ENCODE data around the gene CCDC102A. TPM values are rescaled to one million over a fixed set of nuclear protein-coding genes. Genes with fewer than 3 reads are reported as not detected.

CCDC102A gene
- total RNA-seq, 2 experiments from 2014 or later, result 17.2 to 18.5 TPM

DNA sequence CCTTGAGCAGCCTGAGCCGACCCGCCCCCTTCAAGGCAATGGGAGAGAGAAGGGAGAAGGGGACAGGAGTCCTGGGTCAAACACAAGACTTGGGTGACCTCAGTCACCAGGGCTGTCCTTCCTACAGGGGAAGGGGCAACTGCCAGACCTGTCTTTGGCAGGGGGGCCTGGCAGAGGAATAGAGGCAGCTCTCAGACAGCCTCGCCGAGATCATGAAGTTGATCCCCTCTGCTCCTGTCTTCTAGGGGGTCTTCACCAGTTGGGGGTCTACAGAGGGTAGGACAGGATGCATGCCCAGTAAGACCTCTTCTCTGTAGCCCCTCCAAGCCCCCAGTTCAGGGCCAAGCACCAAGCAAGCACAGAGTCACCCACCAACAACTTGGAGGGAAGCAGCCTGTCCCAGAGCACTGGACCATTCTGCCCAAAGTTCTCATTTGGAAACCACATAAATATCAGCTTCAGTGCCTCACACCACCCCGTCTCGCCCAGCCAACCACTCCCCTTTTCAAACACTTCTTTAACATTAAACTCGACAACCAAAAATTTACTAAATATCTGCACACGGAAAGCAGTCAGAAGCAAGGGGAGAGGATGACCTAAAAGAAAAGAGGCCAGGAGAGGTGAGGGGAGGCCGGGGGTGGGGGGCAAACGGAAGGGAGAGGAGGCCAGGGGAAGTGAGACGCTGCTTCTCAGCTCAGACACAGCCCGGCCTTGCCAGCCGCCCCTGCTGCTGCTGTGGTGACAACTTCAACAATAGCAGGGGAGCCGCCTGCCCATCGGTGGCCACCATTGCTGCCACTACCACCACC is 57.8 kb downstream of the CCDC102A start:
- POLR2A ChIA-PET, result interaction anchor here (0.6 kb wide), 1 partner anchor 104 kb away, joined by 3 read pairs; no protein-coding TSS in a partner anchor
- CTCF ChIA-PET, result no interaction called here

DNA sequence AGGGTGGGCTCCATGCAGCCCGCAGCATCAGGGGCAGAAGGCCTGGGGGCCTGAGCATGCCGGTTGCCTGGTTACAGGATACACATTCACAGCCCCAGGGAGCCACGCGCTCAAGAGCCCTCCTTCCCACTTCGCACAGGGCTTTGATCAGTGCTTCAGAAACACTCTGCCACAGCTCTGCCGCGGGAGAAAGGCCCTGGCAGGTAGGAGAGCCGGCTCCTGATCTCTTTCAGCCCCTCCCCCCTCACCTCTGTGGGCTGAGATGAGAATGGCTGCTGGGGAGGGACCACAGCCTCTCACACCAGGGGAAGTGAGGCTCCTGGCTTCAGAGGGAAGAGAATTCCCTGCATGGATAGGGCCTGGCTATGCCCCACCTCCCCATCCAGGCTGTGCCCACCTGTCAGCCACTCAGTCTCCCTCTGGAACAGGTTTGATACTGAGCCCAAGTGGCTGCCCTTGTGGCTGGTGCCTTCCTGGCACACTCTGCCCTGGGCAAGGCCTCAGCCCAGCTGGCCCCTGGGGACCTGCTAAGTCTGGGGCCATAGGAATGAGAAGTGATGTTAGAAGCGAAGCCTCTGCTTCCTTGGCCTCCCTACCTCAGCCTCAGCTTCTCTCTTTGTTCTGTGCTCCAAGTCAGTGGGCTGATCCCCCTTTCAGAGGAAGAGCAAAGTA is 58.7 kb downstream of the CCDC102A start:
- CTCF ChIA-PET, result interaction anchor here (0.7 kb wide), 1 partner anchor 42 kb away, joined by 4 read pairs; no protein-coding TSS in a partner anchor
- POLR2A ChIA-PET, result no interaction called here

DNA sequence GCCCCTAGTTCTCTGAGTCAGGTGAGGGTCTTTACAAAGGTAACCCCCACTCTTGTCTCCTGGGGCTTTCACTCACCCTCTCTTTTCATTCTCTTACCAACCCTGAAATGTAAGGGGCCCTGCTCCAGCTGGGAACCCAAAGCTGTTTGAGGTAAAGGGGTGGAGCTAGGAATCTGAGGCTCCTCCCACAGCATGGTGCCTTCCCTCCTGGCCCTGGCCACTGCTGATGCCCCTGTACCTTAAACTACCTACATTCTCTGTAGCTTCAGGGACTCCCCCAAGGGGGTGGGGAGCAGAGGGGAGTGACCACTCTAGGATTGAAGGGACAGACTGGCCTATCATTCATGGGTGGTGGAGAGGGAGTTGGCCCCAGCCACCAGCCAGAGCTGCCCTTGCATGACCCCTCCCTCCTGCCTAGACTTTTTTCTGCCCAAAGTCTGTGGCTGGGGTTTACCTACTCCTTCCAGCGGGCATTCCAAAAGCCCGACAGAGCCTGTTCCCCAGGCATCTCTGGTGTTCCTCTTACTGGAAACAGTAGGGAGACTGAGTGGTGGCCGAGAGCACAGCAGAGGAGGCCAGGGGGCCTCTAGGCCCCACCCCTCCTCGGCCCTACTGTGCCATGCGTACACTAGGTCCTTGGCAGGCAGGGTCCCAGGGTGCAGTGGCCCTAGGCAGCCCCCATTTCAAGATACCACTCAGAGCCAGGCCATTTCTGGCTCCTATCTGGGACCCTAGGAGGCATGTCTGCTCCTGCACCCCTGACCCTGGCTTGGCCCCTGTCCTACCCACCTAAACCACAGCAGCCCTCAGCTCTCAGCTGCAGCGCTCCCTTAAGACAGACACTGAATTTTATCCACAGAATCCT is 59.6 kb downstream of the CCDC102A start:
- ChIA-PET POLR2A (no interaction called here), CTCF (interaction anchor here (0.7 to 3.1 kb wide), 4 partner anchors 14 to 95 kb away, joined by 3 to 20 read pairs (median 11); partner anchors contain the start of gene POLR2C)

DNA sequence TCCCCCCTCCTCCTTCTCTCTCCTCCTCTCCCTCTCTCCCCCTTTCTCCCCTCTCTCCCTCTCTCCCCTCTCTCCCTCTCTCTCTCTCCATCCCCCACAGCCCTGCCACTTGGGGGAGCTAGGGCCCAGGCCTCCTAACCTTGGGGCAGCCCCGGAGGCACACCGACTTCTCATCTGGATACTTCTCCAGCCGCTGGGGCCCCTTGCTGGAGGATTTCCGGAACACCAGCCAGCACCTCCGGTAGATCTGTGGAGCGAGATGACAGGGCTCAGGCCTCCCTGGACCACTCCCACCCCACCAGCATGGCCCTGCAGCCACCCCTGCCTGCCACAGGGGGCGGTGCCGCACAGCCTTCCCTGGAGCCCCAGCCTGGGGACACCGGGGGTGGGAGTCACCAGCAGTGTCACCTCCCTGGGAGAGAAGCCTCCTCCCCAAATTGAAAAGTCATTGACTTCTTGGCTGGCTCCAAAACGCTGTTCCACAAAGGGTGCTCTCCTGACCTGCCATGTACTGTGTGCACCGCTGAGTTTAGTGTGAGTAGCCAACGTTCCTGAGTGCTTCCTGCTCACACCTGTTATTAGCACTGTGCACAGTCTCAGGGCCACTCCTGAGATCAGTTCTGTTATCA is 60.5 kb downstream of the CCDC102A start:
- ChIA-PET POLR2A (interaction anchor here (0.6 kb wide), 1 partner anchor 16 kb away, joined by 4 read pairs; no protein-coding TSS in a partner anchor), CTCF (interaction anchor here (0.7 to 3.1 kb wide), 10 partner anchors 11 to 109 kb away, joined by 3 to 20 read pairs (median 4); partner anchors contain the start of gene POLR2C)

- POLR2A ChIA-PET, result interaction anchor here (0.6 kb wide), 1 partner anchor 15 kb away, joined by 4 read pairs; no protein-coding TSS in a partner anchor
Measured at GRCh38 chr16:57474671-57475661, 61.4 kb downstream of the CCDC102A start.

DNA sequence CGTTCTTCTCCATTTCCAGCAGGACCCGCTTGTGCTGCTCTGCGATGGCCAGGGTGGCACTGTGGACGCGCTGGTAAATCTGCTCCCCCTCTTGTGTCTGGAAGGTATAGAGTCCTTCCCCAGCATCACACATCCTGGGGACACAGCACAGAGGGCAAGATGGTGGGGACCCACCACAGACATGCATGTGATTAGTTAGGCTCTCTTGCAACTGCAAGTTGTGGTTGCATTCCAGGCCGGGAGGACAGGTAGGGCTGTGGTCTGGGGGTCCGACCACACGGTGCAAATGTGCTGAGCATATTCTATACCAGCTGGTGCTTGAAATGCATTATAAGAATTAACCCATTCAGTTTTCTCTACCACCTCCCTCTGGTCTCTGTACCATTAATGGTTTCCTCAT is 62.5 kb downstream of the CCDC102A start:
- ChIA-PET CTCF (interaction anchor here (0.7 to 3.1 kb wide), 4 partner anchors 8 to 283 kb away, joined by 3 to 18 read pairs (median 3); partner anchors contain the start of gene POLR2C), POLR2A (interaction anchor here (1.3 kb wide), 1 partner anchor 12 kb away, joined by 4 read pairs; the partner anchor contains the start of gene POLR2C)

More at GRCh38 chr16:57474671-57475661, 61.4 kb downstream of the CCDC102A start:
- CTCF ChIA-PET, result interaction anchor here (0.7 to 3.1 kb wide), 10 partner anchors 10 to 110 kb away, joined by 3 to 20 read pairs (median 4); partner anchors contain the start of gene POLR2C

DNA sequence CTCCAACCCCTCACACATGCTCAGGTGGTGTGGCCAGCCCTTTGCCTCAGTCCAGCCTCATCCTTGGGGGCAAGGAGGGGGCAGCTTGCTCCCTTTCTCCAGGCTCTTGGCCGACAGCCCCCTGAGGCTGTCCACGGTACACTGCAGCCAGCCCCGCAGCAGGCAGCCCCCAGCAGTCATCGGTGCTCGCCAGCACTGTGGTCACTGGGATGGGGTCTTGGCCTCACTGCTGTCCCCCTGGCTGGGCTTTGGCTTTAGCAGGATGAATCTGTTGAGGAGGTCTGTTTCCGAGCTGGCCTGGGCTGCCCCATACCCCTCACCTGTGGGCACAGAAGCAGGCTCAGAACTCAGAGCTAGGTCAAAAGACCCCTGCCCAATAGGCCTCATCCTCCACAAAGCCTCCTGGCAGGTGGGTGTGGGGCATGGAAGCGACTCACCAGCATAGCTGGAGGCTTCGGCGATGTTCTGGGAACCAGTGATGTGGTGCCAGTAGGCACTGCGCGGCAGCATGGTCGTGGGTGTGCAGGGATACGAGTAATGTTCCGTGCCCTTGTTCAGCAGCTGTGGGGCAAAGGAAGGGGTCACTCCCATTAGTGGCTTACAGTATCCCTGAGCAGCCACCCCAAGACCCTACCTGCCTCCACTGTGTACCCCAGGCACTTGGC is 63.1 kb downstream of the CCDC102A start:
- ChIA-PET POLR2A (interaction anchor here (0.9 to 1.3 kb wide), 3 partner anchors 11 to 46 kb away, joined by 3 to 4 read pairs (median 3); partner anchors contain the start of genes CIAPIN1, COQ9 and POLR2C), CTCF (interaction anchor here (0.7 to 1.2 kb wide), 3 partner anchors 8 to 284 kb away, joined by 3 read pairs; no protein-coding TSS in a partner anchor)

DNA sequence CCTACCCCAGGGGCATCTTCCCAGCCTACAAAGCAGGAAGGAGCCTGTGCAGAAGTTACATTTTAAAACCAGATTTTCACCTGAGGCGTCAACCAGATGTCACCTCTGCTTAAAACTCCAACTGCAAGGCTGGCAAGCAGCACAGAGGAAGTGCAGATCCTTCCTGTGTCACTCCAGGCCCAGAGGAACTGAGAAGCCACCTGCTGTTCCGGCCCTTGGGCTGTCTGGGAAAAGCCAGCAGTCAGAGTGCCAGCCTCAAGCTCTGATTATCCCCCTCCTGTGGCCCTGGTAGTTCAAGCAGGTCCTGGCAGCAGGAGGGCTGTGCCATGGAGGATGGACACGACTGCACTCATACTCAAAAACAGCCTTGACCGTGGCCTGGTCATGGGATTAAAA is 63.7 kb downstream of the CCDC102A start:
- POLR2A ChIA-PET, result interaction anchor here (0.9 to 1.3 kb wide), 3 partner anchors 11 to 47 kb away, joined by 3 to 4 read pairs (median 3); partner anchors contain the start of genes CIAPIN1, COQ9 and POLR2C
- CTCF ChIA-PET, result interaction anchor here (1.0 kb wide), 1 partner anchor 11 kb away, joined by 3 read pairs; no protein-coding TSS in a partner anchor

DNA sequence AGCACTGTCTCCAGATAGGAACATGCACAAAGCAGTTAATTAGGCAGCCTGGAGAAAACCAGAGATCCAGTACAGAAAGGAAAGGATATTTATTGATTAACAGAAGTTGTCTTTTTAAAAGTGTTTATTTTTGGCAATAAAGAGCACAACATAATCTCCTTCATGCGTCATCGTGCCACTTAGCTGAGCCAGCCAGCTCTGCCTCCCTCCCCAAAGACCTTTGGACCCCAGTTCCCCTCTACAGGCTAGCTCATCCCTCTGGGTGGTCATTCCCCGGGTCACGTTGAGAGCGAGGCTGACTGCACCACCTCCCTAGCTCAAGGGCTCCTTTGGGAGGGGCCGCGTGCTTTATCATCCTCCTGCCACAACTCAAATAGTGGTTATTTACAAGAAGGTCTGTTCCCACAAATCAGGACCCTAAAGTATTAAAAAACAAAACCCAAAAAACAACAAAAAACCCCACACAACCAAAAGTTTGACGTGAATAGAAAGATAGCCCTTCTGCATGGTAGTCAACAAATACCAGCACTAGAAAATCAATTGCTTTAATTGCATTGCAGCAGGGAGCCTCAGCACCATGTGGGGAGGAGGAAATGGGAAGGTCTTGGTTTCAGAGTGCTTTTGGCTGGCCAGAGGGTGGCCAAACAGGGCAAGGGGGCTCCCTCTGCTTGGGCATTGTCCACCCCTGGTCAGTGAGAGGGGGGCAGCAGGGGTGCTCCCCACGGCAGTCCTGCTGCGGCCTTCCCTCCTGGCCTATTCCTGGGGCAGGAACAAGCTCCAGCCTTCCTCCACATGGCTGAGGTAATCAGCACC is 64.3 kb downstream of the CCDC102A start:
- POLR2A ChIA-PET, result interaction anchor here (0.9 to 1.3 kb wide), 2 partner anchors 25 to 48 kb away, joined by 3 read pairs; partner anchors contain the start of genes CIAPIN1 and COQ9
- CTCF ChIA-PET, result interaction anchor here (1.8 kb wide), 1 partner anchor 10 kb away, joined by 5 read pairs; the partner anchor contains the start of gene POLR2C

DNA sequence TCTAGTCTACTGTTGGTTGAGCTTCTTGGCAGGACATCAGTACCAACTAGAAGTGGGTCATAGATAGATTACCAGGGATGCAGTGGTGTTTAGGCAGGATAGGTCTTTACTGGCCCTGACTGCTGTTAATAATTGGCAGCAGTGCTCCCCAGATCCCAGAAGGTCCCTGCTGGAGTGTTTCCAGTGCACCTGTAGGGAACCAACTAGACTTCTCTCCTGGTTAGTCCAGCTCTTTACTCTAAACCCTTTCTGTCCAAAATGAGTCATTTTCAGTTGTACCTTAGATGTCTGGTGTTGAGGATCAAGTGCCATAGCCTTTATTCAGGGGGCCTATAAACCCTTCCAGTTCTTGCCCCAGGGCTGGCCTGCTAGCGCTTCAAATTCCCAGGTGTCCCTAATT is 65.2 kb downstream of the CCDC102A start:
- POLR2A ChIA-PET, result no interaction called here

DNA sequence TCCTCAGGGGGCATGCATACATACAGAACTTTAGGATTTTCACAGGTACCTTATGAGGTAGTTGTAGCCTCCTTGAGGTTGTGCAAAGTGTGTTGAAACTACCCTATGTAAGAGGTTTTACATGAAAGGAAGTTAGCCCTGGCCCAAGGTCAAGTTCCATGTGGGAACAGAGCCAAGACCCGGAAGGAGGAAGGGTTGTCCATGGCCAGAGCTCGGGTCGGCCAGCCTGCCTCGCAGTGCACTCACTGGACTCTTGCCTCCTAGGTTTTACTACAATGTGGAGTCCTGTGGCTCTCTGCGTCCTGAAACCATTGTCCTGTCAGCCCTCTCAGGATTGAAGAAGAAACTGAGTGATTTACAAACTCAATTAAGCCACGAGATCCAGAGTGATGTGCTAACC is 65.7 kb downstream of the CCDC102A start:
- CTCF ChIA-PET, result interaction anchor here (0.8 to 1.8 kb wide), 2 partner anchors 9 to 38 kb away, joined by 3 to 5 read pairs; partner anchors contain the start of gene POLR2C

More for the DNA sequence above, 65.2 kb downstream of the CCDC102A start:
- CTCF ChIA-PET, result interaction anchor here (0.8 to 1.8 kb wide), 2 partner anchors 9 to 37 kb away, joined by 3 to 5 read pairs; partner anchors contain the start of gene POLR2C

DNA sequence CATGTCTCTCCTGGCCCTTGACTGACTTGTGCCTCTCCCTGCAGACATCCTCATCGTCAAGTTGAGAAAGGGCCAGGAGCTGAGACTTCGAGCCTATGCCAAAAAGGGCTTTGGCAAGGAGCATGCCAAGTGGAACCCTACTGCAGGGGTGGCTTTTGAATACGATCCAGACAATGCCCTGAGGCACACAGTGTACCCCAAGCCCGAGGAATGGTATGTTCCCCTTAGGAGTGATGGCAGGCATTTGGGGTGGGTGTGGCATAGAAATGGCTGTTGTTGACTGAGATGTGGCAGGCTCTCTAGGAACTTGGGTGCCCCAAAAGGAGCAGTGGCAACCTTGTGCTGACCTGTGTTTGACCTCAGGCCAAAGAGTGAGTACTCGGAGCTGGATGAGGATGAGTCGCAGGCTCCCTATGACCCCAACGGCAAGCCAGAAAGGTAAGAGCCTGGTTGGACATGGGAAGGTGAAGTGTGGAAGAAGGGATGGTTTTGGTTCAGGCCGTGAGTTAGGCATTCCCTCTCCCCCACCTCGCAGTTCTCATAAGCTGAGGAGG is 66.4 kb downstream of the CCDC102A start:
- POLR2A ChIA-PET, result no interaction called here
- CTCF ChIA-PET, result no interaction called here

More for the DNA sequence above, 65.7 kb downstream of the CCDC102A start:
- POLR2A ChIA-PET, result no interaction called here

DNA sequence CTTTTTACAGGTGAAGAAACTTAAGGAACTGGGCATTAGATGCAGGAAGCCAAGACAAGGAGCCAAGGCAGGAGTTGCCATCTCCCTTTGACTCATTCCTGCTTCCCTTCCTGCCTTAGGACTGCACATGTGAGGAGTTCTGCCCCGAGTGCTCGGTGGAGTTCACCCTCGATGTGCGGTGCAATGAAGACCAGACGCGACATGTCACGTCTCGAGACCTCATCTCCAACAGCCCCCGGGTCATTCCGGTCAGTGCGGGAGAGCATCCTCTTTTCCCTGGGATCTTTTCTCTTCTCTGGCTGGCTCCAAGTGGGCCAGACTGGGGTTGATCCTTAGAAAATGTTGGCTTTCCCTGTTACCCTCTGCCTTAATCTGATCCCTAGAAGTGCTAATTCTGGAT is 67.3 kb downstream of the CCDC102A start:
- CTCF ChIA-PET, result interaction anchor here (2.1 kb wide), 1 partner anchor 50 kb away, joined by 6 read pairs; no protein-coding TSS in a partner anchor
- POLR2A ChIA-PET, result no interaction called here

- ChIA-PET POLR2A (no interaction called here), CTCF (interaction anchor here (2.1 kb wide), 1 partner anchor 51 kb away, joined by 6 read pairs; no protein-coding TSS in a partner anchor)
Measured at GRCh38 chr16:57468346-57468745, 68.0 kb downstream of the CCDC102A start.

DNA sequence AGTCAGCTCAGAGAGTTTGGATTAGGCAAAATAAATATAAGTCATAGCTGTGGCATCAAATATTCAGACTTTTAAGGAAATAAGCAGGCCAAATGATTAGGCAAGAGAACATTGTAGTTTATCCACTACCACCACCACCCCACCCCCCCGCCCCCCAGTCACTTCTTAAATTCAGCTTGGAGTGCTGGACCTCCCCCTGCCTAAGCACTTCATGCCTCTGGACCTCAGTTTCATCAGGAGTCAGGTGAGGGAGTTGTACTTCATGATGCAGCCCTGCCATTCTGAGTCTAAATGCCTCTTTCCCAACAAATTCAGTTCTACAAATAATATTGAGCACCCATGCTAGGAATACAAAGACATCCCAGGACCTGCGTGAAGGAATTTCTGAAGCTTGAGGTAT is 71.8 kb downstream of the CCDC102A start:
- POLR2A ChIA-PET, result no interaction called here
- CTCF ChIA-PET, result interaction anchor here (0.7 to 4.8 kb wide), 3 partner anchors 11 to 56 kb away, joined by 3 to 18 read pairs (median 6); no protein-coding TSS in a partner anchor

Measured in activated CD8-positive, alpha-beta memory T cell treated with anti-CD3 and anti-CD28 coated beads for 36 hours (primary cell).